Lower lobe of right lung (tissue), 2 donors: ENCODE results near the gene TMIGD2. TPM values are rescaled to one million over a fixed set of nuclear protein-coding genes. Genes with fewer than 3 reads are reported as not detected.
"Not testable (repeated sequence)": the region's sequence is repeated elsewhere in the genome, so short reads cannot be mapped to it uniquely, and the experiment has no call there.

Experiments used
- ATAC-seq, 2 donors: fragments of 200-7000 bp; cut with Tn5 transposase; one replicate each; pipeline ENCODE4 v1.9.1; 2020 to 2022; ENCODE audit warnings: mild to moderate bottlenecking in 2 of 2, moderate library complexity in 2 of 2
- DNase-seq: peaks from one replicate; pipeline ENCODE4 v3.0.0-alpha.2; 2020
- H3K27ac ChIP-seq: fragments of 200-600 bp; one replicate; pipeline ENCODE4 v1.8.0; 2022
- H3K27me3 ChIP-seq: fragments of 200-600 bp; one replicate; pipeline ENCODE4 v1.8.0; 2022; ENCODE audit warnings: low read depth
- H3K36me3 ChIP-seq: fragments of 200-600 bp; one replicate; pipeline ENCODE4 v1.8.0; 2022; ENCODE audit warnings: mild to moderate bottlenecking
- H3K4me1 ChIP-seq: fragments of 200-600 bp; one replicate; pipeline ENCODE4 v1.8.0; 2022
- H3K4me3 ChIP-seq: fragments of 200-600 bp; one replicate; pipeline ENCODE4 v1.8.0; 2022; ENCODE audit warnings: mild to moderate bottlenecking
- H3K9me3 ChIP-seq: fragments of 200-600 bp; one replicate; pipeline ENCODE4 v1.8.0; 2022
- CTCF ChIP-seq: fragments of 200-600 bp; IDR thresholded peaks from one replicate; pipeline ENCODE4 v1.8.0; 2022; ENCODE audit warnings: antibody characterized with exemption, mild to moderate bottlenecking
- intact Hi-C: fragments of 100-400 bp; cut with DNase I; formaldehyde crosslinking; loops from one replicate; pipeline ENCODE4 v1.11.0; 2022
- total RNA-seq: library from RNA; stranded (reverse); fragmentation: NEBNext Ultra II Directional; extraction: Animal tissue kit (Norgen Biotek cat#: 25700); gene quantifications from one replicate; pipeline ENCODE4 v1.2.1, GENCODE V29; 2021
- donor health status: DM: no; HTN: yes; CAD: no; lungs with severe emphysema.

The TMIGD2 gene
- total RNA-seq, 1 donor from 2014 or later = 1.7 TPM

GRCh38 chr19:4338441-4339355 lies 36.5 kb upstream of the TMIGD2 start, which contains the start of gene STAP2:
STAP2 (minus strand) TSS chr19:4338827; CDS start chr19:4338753, 74 bp downstream.
- peak; percentile 72 for DNase-seq
- Histone ChIP-seq H3K36me3 (no peaks in the 10 kb centered on the region), H3K4me1 (peaks cover 19% of the 10 kb centered on the region), H3K27ac (peak within 1 kb of the TSS; percentile 76), H3K9me3 (no peaks in the 10 kb centered on the region), H3K27me3 (no peaks in the 10 kb centered on the region), H3K4me3 (peak within 1 kb of the TSS; percentile 58)
- ATAC-seq = peak; percentile 2 to 47
- intact Hi-C loops = no loop called here
- no peak for TF ChIP-seq CTCF

- intact Hi-C loops = no loop called here
- Histone ChIP-seq H3K4me1 (peaks cover 19% of the 10 kb centered on the region), H3K27me3 (no peaks in the 10 kb centered on the region), H3K4me3 (peak overlapping the region; percentile 58), H3K9me3 (no peaks in the 10 kb centered on the region), H3K36me3 (no peaks in the 10 kb centered on the region), H3K27ac (peak overlapping the region; percentile 76)
- DNase-seq = no peak
- no peak for TF ChIP-seq CTCF
- ATAC-seq = no peak
These were observed 35.8 kb upstream of the TMIGD2 start for GRCh38 chr19:4337906-4338440.

GRCh38 chr19:4334929-4335570 lies 32.9 kb upstream of the TMIGD2 start:
- no peak for TF ChIP-seq CTCF
- intact Hi-C loops = no loop called here
- no peaks in the 10 kb centered on the region for H3K27me3 ChIP-seq
- H3K4me3 ChIP-seq = no peak overlapping the region
- no peaks in the 10 kb centered on the region for H3K36me3 ChIP-seq
- peaks cover 13% of the 10 kb centered on the region for H3K4me1 ChIP-seq
- DNase-seq = no peak
- no peaks in the 10 kb centered on the region for H3K9me3 ChIP-seq
- ATAC-seq = no peak
- no peak overlapping the region for H3K27ac ChIP-seq

- no peak for TF ChIP-seq CTCF
- Histone ChIP-seq H3K27ac (no peak overlapping the region), H3K9me3 (no peaks in the 10 kb centered on the region), H3K36me3 (no peaks in the 10 kb centered on the region), H3K4me3 (no peak overlapping the region), H3K27me3 (no peaks in the 10 kb centered on the region), H3K4me1 (peaks cover 13% of the 10 kb centered on the region)
- intact Hi-C loops = no loop called here
- ATAC-seq (no peak), DNase-seq (no peak)
These were observed 27.7 kb upstream of the TMIGD2 start for GRCh38 chr19:4329858-4330257.

GRCh38 chr19:4328991-4329681 lies 26.9 kb upstream of the TMIGD2 start:
- H3K4me3 ChIP-seq = peak overlapping the region; percentile 48
- peaks cover 13% of the 10 kb centered on the region for H3K4me1 ChIP-seq
- H3K9me3 ChIP-seq, H3K36me3 ChIP-seq, H3K27me3 ChIP-seq, intact Hi-C loops, DNase-seq, ATAC-seq: not testable (repeated sequence)
- H3K27ac ChIP-seq = peak overlapping the region; percentile 24
